Hepatocyte (in vitro differentiated cells): ENCODE data around the gene PIK3AP1. TPM values are rescaled to one million over a fixed set of nuclear protein-coding genes. Genes with fewer than 3 reads are reported as not detected.

Experiments used
- DNase-seq: peaks from one replicate; pipeline ENCODE4 v3.0.0-alpha.2; 2016; ENCODE audit warnings: low spot score
- H2AFZ ChIP-seq: fragments of 200-600 bp; sonication (generic); 2 replicates; pipeline ENCODE4 v1.6.0; 2016; ENCODE audit warnings: antibody characterized with exemption, mild to moderate bottlenecking
- H3K27ac ChIP-seq: fragments of 200-600 bp; sonication (generic); 2 replicates; pipeline ENCODE4 v1.5.1; 2016; ENCODE audit warnings: mild to moderate bottlenecking
- H3K27me3 ChIP-seq: fragments of 200-600 bp; sonication (generic); 2 replicates; pipeline ENCODE4 v1.6.1; 2016
- H3K36me3 ChIP-seq: fragments of 200-600 bp; sonication (generic); replicated peaks from 2 replicates; pipeline ENCODE4 v1.5.1; 2016; ENCODE audit warnings: low read depth; ENCODE audit not compliant: insufficient read depth
- H3K4me1 ChIP-seq: fragments of 200-600 bp; sonication (generic); 2 replicates; pipeline ENCODE4 v1.5.1; 2016; ENCODE audit warnings: mild to moderate bottlenecking, moderate library complexity; ENCODE audit not compliant: insufficient read depth
- H3K4me2 ChIP-seq: fragments of 200-600 bp; sonication (generic); 2 replicates; pipeline ENCODE4 v1.6.0; 2016
- H3K4me3 ChIP-seq: fragments of 200-600 bp; sonication (generic); 2 replicates; pipeline ENCODE4 v1.5.1; 2016; ENCODE audit warnings: mild to moderate bottlenecking
- H3K79me2 ChIP-seq: fragments of 200-600 bp; sonication (generic); 2 replicates; pipeline ENCODE4 v1.6.0; 2017; ENCODE audit warnings: mild to moderate bottlenecking
- H3K9me2 ChIP-seq: fragments of 200-600 bp; sonication (generic); replicated peaks from 2 replicates; pipeline ENCODE4 v1.6.0; 2017; ENCODE audit warnings: mild to moderate bottlenecking; ENCODE audit not compliant: insufficient read depth
- H3K9me3 ChIP-seq: fragments of 200-600 bp; sonication (generic); 2 replicates; pipeline ENCODE4 v1.5.1; 2016; ENCODE audit warnings: low read depth, mild to moderate bottlenecking
- H4K20me1 ChIP-seq: fragments of 200-600 bp; sonication (generic); 2 replicates; pipeline ENCODE4 v1.6.0; 2016; ENCODE audit warnings: mild to moderate bottlenecking; ENCODE audit not compliant: insufficient read depth, poor library complexity, severe bottlenecking
- EZH2 ChIP-seq: fragments of 200-600 bp; sonication (generic); IDR thresholded peaks from 2 replicates; pipeline ENCODE4 v1.6.1; 2016; ENCODE audit warnings: antibody characterized with exemption, mild to moderate bottlenecking, borderline replicate concordance
- EZH2phosphoT487 ChIP-seq: fragments of 200-600 bp; sonication (generic); IDR thresholded peaks from one replicate; pipeline ENCODE4 v1.6.1; 2018; ENCODE audit warnings: antibody characterized with exemption, mild to moderate bottlenecking, low read depth, moderate library complexity; ENCODE audit not compliant: unreplicated experiment, severe bottlenecking
- WGBS: methylation state at CpG from one replicate; pipeline ENCODE4 v1.1.6; 2016; ENCODE audit warnings: low lambda C conversion rate; ENCODE audit errors: missing lambda C conversion rate; 5-methylcytosine and 5-hydroxymethylcytosine counted together
- polyA plus RNA-seq: library from polyadenylated mRNA; unstranded; fragments of >200 nt; fragmentation: Nextera tagmentation; extraction: Ambion mirVana; gene quantifications from 2 replicates; pipeline ENCODE4 v1.2.1, GENCODE V29; 2016
- total RNA-seq: library from RNA; depleted of rRNA; stranded (reverse); fragments of >200 nt; gene quantifications from 2 replicates; pipeline ENCODE4 v1.2.3, GENCODE V29; 2014
- TF ChIP-seq, protein P1 (sequence below): fragments of 200-600 bp; sonication (generic); IDR thresholded peaks from 2 replicates; pipeline ENCODE4 v1.5.1; 2016; ENCODE audit warnings: antibody characterized with exemption, mild to moderate bottlenecking; ENCODE audit not compliant: poor library complexity

The PIK3AP1 gene
- total and polyA plus RNA-seq, 2 experiments from 2014 or later = 2.5 to 8.4 TPM

DNA sequence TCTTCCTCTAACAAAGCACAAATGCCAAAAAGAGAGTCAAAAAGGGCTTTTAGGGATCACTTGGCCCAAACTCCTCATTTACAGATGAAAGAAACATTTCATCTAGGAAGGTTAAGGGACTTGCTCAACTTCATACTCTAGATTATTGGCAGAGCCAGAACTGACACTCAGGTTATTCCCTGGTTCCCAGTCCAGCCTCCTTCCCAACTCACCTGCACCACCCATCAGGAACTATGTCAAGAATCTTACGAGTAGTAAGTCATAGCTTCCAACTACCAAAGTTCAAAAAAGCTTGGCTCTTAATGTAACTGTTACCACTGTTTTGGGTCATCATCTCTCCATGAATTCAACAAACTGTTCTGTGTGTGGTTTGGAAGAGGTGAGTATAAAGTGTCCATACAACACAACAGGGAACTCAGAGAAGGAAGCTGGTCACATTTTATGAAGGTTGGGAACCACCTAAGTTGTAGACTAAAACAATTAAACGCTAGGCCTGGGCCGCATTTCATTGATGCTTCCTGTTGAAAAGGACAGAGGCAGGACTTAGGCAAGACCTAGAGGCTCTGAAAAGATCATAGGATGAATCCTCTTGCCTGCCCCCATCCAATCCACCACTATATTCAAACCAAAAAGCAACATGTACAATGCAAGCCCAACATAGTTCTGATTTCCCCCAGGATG lies 9.1 kb downstream of the PIK3AP1 start:
- Histone ChIP-seq H3K79me2 (no peaks in the 10 kb centered on the region), H3K9me2 (no peaks in the 10 kb centered on the region), H3K9me3 (no peaks in the 10 kb centered on the region), H2AFZ (no peak overlapping the region), H3K27ac (no peak overlapping the region), H3K4me3 (no peak overlapping the region), H3K27me3 (no peaks in the 10 kb centered on the region), H3K4me1 (no peaks in the 10 kb centered on the region), H4K20me1 (no peaks in the 10 kb centered on the region), H3K36me3 (no peaks in the 10 kb centered on the region), H3K4me2 (no peak overlapping the region)
- WGBS = 93% methylated on average over 3 of the region's 3 CpGs
- DNase-seq = no peak
- TF ChIP-seq EZH2phosphoT487 = no peak
- no peak for TF ChIP-seq EZH2
- TF ChIP-seq, protein P1, sequence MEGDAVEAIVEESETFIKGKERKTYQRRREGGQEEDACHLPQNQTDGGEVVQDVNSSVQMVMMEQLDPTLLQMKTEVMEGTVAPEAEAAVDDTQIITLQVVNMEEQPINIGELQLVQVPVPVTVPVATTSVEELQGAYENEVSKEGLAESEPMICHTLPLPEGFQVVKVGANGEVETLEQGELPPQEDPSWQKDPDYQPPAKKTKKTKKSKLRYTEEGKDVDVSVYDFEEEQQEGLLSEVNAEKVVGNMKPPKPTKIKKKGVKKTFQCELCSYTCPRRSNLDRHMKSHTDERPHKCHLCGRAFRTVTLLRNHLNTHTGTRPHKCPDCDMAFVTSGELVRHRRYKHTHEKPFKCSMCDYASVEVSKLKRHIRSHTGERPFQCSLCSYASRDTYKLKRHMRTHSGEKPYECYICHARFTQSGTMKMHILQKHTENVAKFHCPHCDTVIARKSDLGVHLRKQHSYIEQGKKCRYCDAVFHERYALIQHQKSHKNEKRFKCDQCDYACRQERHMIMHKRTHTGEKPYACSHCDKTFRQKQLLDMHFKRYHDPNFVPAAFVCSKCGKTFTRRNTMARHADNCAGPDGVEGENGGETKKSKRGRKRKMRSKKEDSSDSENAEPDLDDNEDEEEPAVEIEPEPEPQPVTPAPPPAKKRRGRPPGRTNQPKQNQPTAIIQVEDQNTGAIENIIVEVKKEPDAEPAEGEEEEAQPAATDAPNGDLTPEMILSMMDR = no peak

DNA sequence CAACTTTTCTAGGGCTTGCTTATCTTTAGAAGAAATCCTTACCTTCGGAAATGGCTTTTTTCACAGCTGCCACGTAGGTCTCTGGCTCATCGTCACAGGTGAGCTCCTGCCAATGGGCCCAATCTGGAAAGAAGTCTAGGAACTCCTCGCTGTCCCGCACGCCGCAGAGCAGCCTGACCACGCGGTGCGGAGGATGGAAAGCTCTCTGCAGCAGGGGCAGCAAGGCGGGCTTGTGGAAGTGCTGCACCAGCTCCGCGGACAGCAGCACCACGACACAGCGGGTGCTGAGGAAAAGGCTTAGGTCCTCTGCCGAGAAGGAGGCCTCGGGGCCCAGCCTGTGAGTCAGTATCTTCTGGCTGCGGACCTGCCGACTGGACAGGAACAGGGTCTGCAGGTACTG lies 10.8 kb downstream of the PIK3AP1 start:
- H3K4me3 ChIP-seq = no peak overlapping the region
- no peaks in the 10 kb centered on the region for H3K9me2 ChIP-seq
- no peaks in the 10 kb centered on the region for H4K20me1 ChIP-seq
- no peak overlapping the region for H3K27ac ChIP-seq
- no peak for TF ChIP-seq EZH2
- DNase-seq = no peak
- H3K27me3 ChIP-seq = no peaks in the 10 kb centered on the region
- WGBS = 87% methylated on average over 19 of the region's 19 CpGs
- no peaks in the 10 kb centered on the region for H3K9me3 ChIP-seq
- no peaks in the 10 kb centered on the region for H3K36me3 ChIP-seq
- H2AFZ ChIP-seq = no peak overlapping the region
- H3K79me2 ChIP-seq = no peaks in the 10 kb centered on the region
- H3K4me2 ChIP-seq = no peak overlapping the region
- no peaks in the 10 kb centered on the region for H3K4me1 ChIP-seq

DNA sequence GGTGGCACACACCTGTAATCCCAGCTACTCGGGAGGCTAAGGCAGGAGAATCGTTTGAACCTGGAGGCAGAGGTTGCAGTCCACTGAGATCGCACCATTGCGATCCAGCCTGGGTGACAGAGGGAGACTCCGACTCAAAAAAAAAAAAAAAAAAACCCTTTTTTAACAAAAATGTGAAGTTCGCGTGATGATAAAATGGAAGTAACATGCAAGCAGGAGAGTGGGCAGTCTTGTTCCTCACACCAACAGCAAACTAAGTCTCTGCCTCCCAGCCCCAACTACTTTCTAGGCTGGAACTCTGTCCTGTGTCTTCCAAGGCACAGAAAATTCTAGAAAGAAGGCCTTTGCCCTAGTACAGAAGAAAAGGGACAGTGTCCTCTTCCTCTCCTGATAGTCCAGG lies 11.3 kb downstream of the PIK3AP1 start:
- TF ChIP-seq, protein P1 = no peak
- TF ChIP-seq EZH2phosphoT487 (no peak), EZH2 (no peak)
- Histone ChIP-seq H3K27me3 (no peaks in the 10 kb centered on the region), H3K27ac (no peak overlapping the region), H3K4me2 (no peak overlapping the region), H3K9me3 (no peaks in the 10 kb centered on the region), H3K4me1 (no peaks in the 10 kb centered on the region), H3K9me2 (no peaks in the 10 kb centered on the region), H3K79me2 (no peaks in the 10 kb centered on the region), H3K4me3 (no peak overlapping the region), H4K20me1 (no peaks in the 10 kb centered on the region), H3K36me3 (no peaks in the 10 kb centered on the region), H2AFZ (no peak overlapping the region)
- DNase-seq = no peak
- WGBS = 96% methylated on average over 7 of the region's 7 CpGs

DNA sequence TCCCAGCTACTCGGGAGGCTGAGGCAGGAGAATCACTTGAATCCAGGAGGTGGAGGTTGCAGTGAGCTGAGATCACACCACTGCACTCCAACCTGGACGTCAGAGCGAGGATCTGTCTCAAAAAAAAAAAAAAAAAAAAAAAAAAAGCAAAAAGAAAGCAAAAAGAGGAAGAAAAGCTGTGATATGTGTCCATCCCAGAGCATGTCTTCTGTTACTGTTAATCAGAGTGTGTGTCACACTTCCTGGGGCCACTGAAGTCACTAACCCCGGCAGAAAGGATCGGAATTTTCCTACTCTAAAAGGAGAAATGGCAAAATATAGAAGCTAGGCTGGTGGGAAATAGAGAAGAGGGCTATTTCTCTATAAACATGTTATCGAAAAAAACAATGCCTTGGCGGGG lies 11.9 kb downstream of the PIK3AP1 start:
- Histone ChIP-seq H3K9me3 (no peaks in the 10 kb centered on the region), H3K79me2 (no peaks in the 10 kb centered on the region), H3K36me3 (no peaks in the 10 kb centered on the region), H3K4me2 (no peak overlapping the region), H3K4me1 (no peaks in the 10 kb centered on the region), H3K9me2 (no peaks in the 10 kb centered on the region), H3K27me3 (no peaks in the 10 kb centered on the region), H4K20me1 (no peaks in the 10 kb centered on the region), H2AFZ (no peak overlapping the region), H3K4me3 (no peak overlapping the region), H3K27ac (no peak overlapping the region)
- TF ChIP-seq EZH2 (no peak), EZH2phosphoT487 (no peak)
- TF ChIP-seq, protein P1 = no peak
- WGBS = 91% methylated on average over 7 of the region's 7 CpGs
- no peak for DNase-seq
